Keratinocyte (primary cell): ENCODE measurements around the gene F7. TPM values are rescaled to one million over a fixed set of nuclear protein-coding genes. Genes with fewer than 3 reads are reported as not detected.
"Not testable (repeated sequence)": the region's sequence is repeated elsewhere in the genome, so short reads cannot be mapped to it uniquely, and the experiment has no call there.

Experiments used
- DNase-seq: peaks from one replicate; pipeline ENCODE4 v3.0.0-alpha.2; 2011; ENCODE audit warnings: low read depth, missing footprints, low spot score
- FAIRE-seq: peaks from 2 replicates; lab custom pipeline; 2011; peaks lifted over from hg19 to GRCh38; lab: Jason Lieb, UNC
- H2AFZ ChIP-seq: 2 replicates; pipeline ENCODE4 v1.6.0; 2012; ENCODE audit warnings: low read length, control low read depth, inconsistent platforms; ENCODE audit not compliant: control insufficient read depth
- H3K27ac ChIP-seq: 2 replicates; pipeline ENCODE4 v1.5.1; 2011; ENCODE audit warnings: low read length; ENCODE audit not compliant: control insufficient read depth, insufficient read depth
- H3K27me3 ChIP-seq: 3 replicates; pipeline ENCODE4 v1.6.0; 2011; ENCODE audit warnings: low read length; ENCODE audit not compliant: control insufficient read depth, insufficient read depth; ENCODE audit errors: extremely low read depth
- H3K36me3 ChIP-seq, 2 experiments: 2 replicates in 1 of 2; 3 replicates in 1 of 2; pipeline ENCODE4 v1.5.1; 2011; ENCODE audit warnings: low read length in 2 of 2, mild to moderate bottlenecking in 1 of 2; ENCODE audit not compliant: control insufficient read depth in 2 of 2, insufficient read depth in 2 of 2; ENCODE audit errors: extremely low read depth in 1 of 2
- H3K4me1 ChIP-seq: 3 replicates; pipeline ENCODE4 v1.5.1; 2011; ENCODE audit warnings: low read length; ENCODE audit not compliant: control insufficient read depth, insufficient read depth; ENCODE audit errors: extremely low read depth
- H3K4me2 ChIP-seq: 3 replicates; pipeline ENCODE4 v1.6.0; 2011; ENCODE audit warnings: low read depth, low read length; ENCODE audit not compliant: control insufficient read depth, insufficient read depth; ENCODE audit errors: extremely low read depth
- H3K4me3 ChIP-seq, 3 experiments: fragments of 200-600 bp in 1 of 3; sonication (generic) in 1 of 3; 2 replicates in 2 of 3; 3 replicates in 1 of 3; pipeline ENCODE4 v1.5.1; 2011 to 2016; ENCODE audit warnings: low read length in 3 of 3, mild to moderate bottlenecking in 3 of 3, control low read depth in 2 of 3, inconsistent platforms in 1 of 3, low read depth in 1 of 3, mixed read lengths in 1 of 3, mixed run types in 1 of 3, moderate library complexity in 1 of 3; ENCODE audit not compliant: control insufficient read depth in 2 of 3, insufficient read depth in 2 of 3; ENCODE audit errors: extremely low read depth in 1 of 3
- H3K79me2 ChIP-seq: 2 replicates; pipeline ENCODE4 v1.6.0; 2012; ENCODE audit warnings: low read length; ENCODE audit not compliant: control insufficient read depth, insufficient read depth
- H3K9ac ChIP-seq: 3 replicates; pipeline ENCODE4 v1.6.0; 2011; ENCODE audit warnings: low read length; ENCODE audit not compliant: control insufficient read depth, insufficient read depth; ENCODE audit errors: extremely low read depth
- H3K9me1 ChIP-seq: 3 replicates; pipeline ENCODE4 v1.6.0; 2011; ENCODE audit warnings: low read length; ENCODE audit not compliant: control insufficient read depth, insufficient read depth; ENCODE audit errors: extremely low read depth
- H3K9me3 ChIP-seq: 2 replicates; pipeline ENCODE4 v1.5.1; 2012; ENCODE audit warnings: low read depth, low read length; ENCODE audit not compliant: control insufficient read depth
- H4K20me1 ChIP-seq: 3 replicates; pipeline ENCODE4 v1.6.0; 2011; ENCODE audit warnings: low read length; ENCODE audit not compliant: control insufficient read depth, insufficient read depth; ENCODE audit errors: extremely low read depth
- CTCF ChIP-seq, 3 experiments: IDR thresholded peaks in 1 of 3; conservative IDR thresholded peaks in 1 of 3; optimal IDR thresholded peaks in 1 of 3; 2 replicates in 2 of 3; 3 replicates in 1 of 3; pipeline versions ENCODE3 to v1.5.1; 2011; ENCODE audit warnings: low read length in 3 of 3, mild to moderate bottlenecking in 3 of 3, moderate library complexity in 2 of 3, control low read depth in 1 of 3, inconsistent platforms in 1 of 3; ENCODE audit not compliant: insufficient read depth in 2 of 3; ENCODE audit errors: extremely low read depth in 1 of 3
- EZH2 ChIP-seq: IDR thresholded peaks from one replicate; pipeline ENCODE4 v1.6.1; 2012; ENCODE audit warnings: inconsistent platforms, mild to moderate bottlenecking, low read length, moderate library complexity
- dilution Hi-C: fragments of 300-500 bp; cut with MboI; formaldehyde crosslinking; loops from one replicate; pipeline ENCODE4 v1.7.0; 2020; ENCODE audit warnings: low sequenced_read_pairs; ENCODE audit not compliant: extremely low pct_ligation_motif_present
- polyA plus RNA-seq, 5 experiments: library from polyadenylated mRNA; depleted of rRNA in 3 of 5; stranded (reverse) in 3 of 5; stranded (forward) in 1 of 5; unstranded in 1 of 5; fragments of >200 nt; gene quantifications; 1 replicate in 1 of 5; 2 replicates in 3 of 5; 3 replicates in 1 of 5; pipeline versions ENCODE4 v1.2.1 to v1.2.3, GENCODE V29; 2011 to 2012; ENCODE audit warnings: missing spikeins in 2 of 5, low read depth in 1 of 5, low replicate concordance in 1 of 5

Gene F7
- polyA plus RNA-seq, 1 donor (not counting 4 experiments of a cell fraction or from before 2014, with no cell fraction given) = not detected

GRCh38 chr13:113099142-113099541, 6.4 kb upstream of the F7 start:
- H3K9me3 ChIP-seq = no peaks in the 10 kb centered on the region

GRCh38 chr13:113102302-113102701, 3.3 kb upstream of the F7 start:
- H3K4me2 ChIP-seq, H3K36me3 ChIP-seq, H3K27ac ChIP-seq, H3K27me3 ChIP-seq, H3K4me3 ChIP-seq, dilution Hi-C loops, H3K9ac ChIP-seq, H3K79me2 ChIP-seq, FAIRE-seq, H3K4me1 ChIP-seq, H3K9me3 ChIP-seq, H3K9me1 ChIP-seq, DNase-seq, H4K20me1 ChIP-seq, H2AFZ ChIP-seq: not testable (repeated sequence)

More at GRCh38 chr13:113099142-113099541, 6.4 kb upstream of the F7 start:
- H4K20me1 ChIP-seq = no peaks in the 10 kb centered on the region
- H3K9ac ChIP-seq = no peak overlapping the region
- H2AFZ ChIP-seq = no peak overlapping the region
- FAIRE-seq (no peak), DNase-seq (no peak)
- dilution Hi-C loops = no loop called here
- TF ChIP-seq CTCF (optimal IDR thresholded peaks at IDR 0.05 in 1 of 3, IDR thresholded peaks at IDR 0.05 in 1 of 3, conservative IDR thresholded peaks at IDR 0.05 in 1 of 3; ENCODE audit: extremely low read depth in 1 of 3, insufficient read depth in 2 of 3, low read length in 3 of 3) (no peak), EZH2 (no peak)
- no peaks in the 10 kb centered on the region for H3K9me1 ChIP-seq
- H3K4me3 ChIP-seq = no peak overlapping the region
- H3K79me2 ChIP-seq = no peaks in the 10 kb centered on the region
- no peaks in the 10 kb centered on the region for H3K4me1 ChIP-seq
- no peaks in the 10 kb centered on the region for H3K36me3 ChIP-seq
- H3K27ac ChIP-seq = no peak overlapping the region
- no peaks in the 10 kb centered on the region for H3K27me3 ChIP-seq
- no peak overlapping the region for H3K4me2 ChIP-seq

- H3K27ac ChIP-seq = no peak overlapping the region
- FAIRE-seq = no peak
- no peak overlapping the region for H3K4me2 ChIP-seq
- H3K36me3 ChIP-seq = no peaks in the 10 kb centered on the region
- no peak for DNase-seq
- dilution Hi-C loops = no loop called here
- no peaks in the 10 kb centered on the region for H3K9me3 ChIP-seq
- no peaks in the 10 kb centered on the region for H3K9me1 ChIP-seq
- H3K4me3 ChIP-seq = no peak overlapping the region
- no peaks in the 10 kb centered on the region for H4K20me1 ChIP-seq
- no peaks in the 10 kb centered on the region for H3K4me1 ChIP-seq
- H3K9ac ChIP-seq = no peak overlapping the region
- H3K27me3 ChIP-seq = peaks cover 6% of the 10 kb centered on the region
- no peaks in the 10 kb centered on the region for H3K79me2 ChIP-seq
- H2AFZ ChIP-seq = no peak overlapping the region
- no peak for TF ChIP-seq EZH2
Observed at GRCh38 chr13:113102727-113103126, 2.9 kb upstream of the F7 start.
